Keratinocyte (primary cell): ENCODE data around the gene CHD2. TPM values are rescaled to one million over a fixed set of nuclear protein-coding genes. Genes with fewer than 3 reads are reported as not detected.
A peak's percentile ranks its signal among the peaks of the same experiment; 100 is the strongest.

Experiments
- DNase-seq: peaks from one replicate; pipeline ENCODE4 v3.0.0-alpha.2; 2011; ENCODE audit warnings: low read depth, missing footprints, low spot score
- FAIRE-seq: peaks from 2 replicates; lab custom pipeline; 2011; peaks lifted over from hg19 to GRCh38; lab: Jason Lieb, UNC
- H2AFZ ChIP-seq: 2 replicates; pipeline ENCODE4 v1.6.0; 2012; ENCODE audit warnings: low read length, control low read depth, inconsistent platforms; ENCODE audit not compliant: control insufficient read depth
- H3K27ac ChIP-seq: 2 replicates; pipeline ENCODE4 v1.5.1; 2011; ENCODE audit warnings: low read length; ENCODE audit not compliant: control insufficient read depth, insufficient read depth
- H3K27me3 ChIP-seq: 3 replicates; pipeline ENCODE4 v1.6.0; 2011; ENCODE audit warnings: low read length; ENCODE audit not compliant: control insufficient read depth, insufficient read depth; ENCODE audit errors: extremely low read depth
- H3K36me3 ChIP-seq, 2 experiments: 2 replicates in 1 of 2; 3 replicates in 1 of 2; pipeline ENCODE4 v1.5.1; 2011; ENCODE audit warnings: low read length in 2 of 2, mild to moderate bottlenecking in 1 of 2; ENCODE audit not compliant: control insufficient read depth in 2 of 2, insufficient read depth in 2 of 2; ENCODE audit errors: extremely low read depth in 1 of 2
- H3K4me1 ChIP-seq: 3 replicates; pipeline ENCODE4 v1.5.1; 2011; ENCODE audit warnings: low read length; ENCODE audit not compliant: control insufficient read depth, insufficient read depth; ENCODE audit errors: extremely low read depth
- H3K4me2 ChIP-seq: 3 replicates; pipeline ENCODE4 v1.6.0; 2011; ENCODE audit warnings: low read depth, low read length; ENCODE audit not compliant: control insufficient read depth, insufficient read depth; ENCODE audit errors: extremely low read depth
- H3K4me3 ChIP-seq, 3 experiments: fragments of 200-600 bp in 1 of 3; sonication (generic) in 1 of 3; 2 replicates in 2 of 3; 3 replicates in 1 of 3; pipeline ENCODE4 v1.5.1; 2011 to 2016; ENCODE audit warnings: low read length in 3 of 3, mild to moderate bottlenecking in 3 of 3, control low read depth in 2 of 3, inconsistent platforms in 1 of 3, low read depth in 1 of 3, mixed read lengths in 1 of 3, mixed run types in 1 of 3, moderate library complexity in 1 of 3; ENCODE audit not compliant: control insufficient read depth in 2 of 3, insufficient read depth in 2 of 3; ENCODE audit errors: extremely low read depth in 1 of 3
- H3K79me2 ChIP-seq: 2 replicates; pipeline ENCODE4 v1.6.0; 2012; ENCODE audit warnings: low read length; ENCODE audit not compliant: control insufficient read depth, insufficient read depth
- H3K9ac ChIP-seq: 3 replicates; pipeline ENCODE4 v1.6.0; 2011; ENCODE audit warnings: low read length; ENCODE audit not compliant: control insufficient read depth, insufficient read depth; ENCODE audit errors: extremely low read depth
- H3K9me1 ChIP-seq: 3 replicates; pipeline ENCODE4 v1.6.0; 2011; ENCODE audit warnings: low read length; ENCODE audit not compliant: control insufficient read depth, insufficient read depth; ENCODE audit errors: extremely low read depth
- H3K9me3 ChIP-seq: 2 replicates; pipeline ENCODE4 v1.5.1; 2012; ENCODE audit warnings: low read depth, low read length; ENCODE audit not compliant: control insufficient read depth
- H4K20me1 ChIP-seq: 3 replicates; pipeline ENCODE4 v1.6.0; 2011; ENCODE audit warnings: low read length; ENCODE audit not compliant: control insufficient read depth, insufficient read depth; ENCODE audit errors: extremely low read depth
- EZH2 ChIP-seq: IDR thresholded peaks from one replicate; pipeline ENCODE4 v1.6.1; 2012; ENCODE audit warnings: inconsistent platforms, mild to moderate bottlenecking, low read length, moderate library complexity
- dilution Hi-C: fragments of 300-500 bp; cut with MboI; formaldehyde crosslinking; loops from one replicate; pipeline ENCODE4 v1.7.0; 2020; ENCODE audit warnings: low sequenced_read_pairs; ENCODE audit not compliant: extremely low pct_ligation_motif_present
- polyA plus RNA-seq, 5 experiments: library from polyadenylated mRNA; depleted of rRNA in 3 of 5; stranded (reverse) in 3 of 5; stranded (forward) in 1 of 5; unstranded in 1 of 5; fragments of >200 nt; gene quantifications; 1 replicate in 1 of 5; 2 replicates in 3 of 5; 3 replicates in 1 of 5; pipeline versions ENCODE4 v1.2.1 to v1.2.3, GENCODE V29; 2011 to 2012; ENCODE audit warnings: missing spikeins in 2 of 5, low read depth in 1 of 5, low replicate concordance in 1 of 5
- TF ChIP-seq, protein P1 (sequence below), 3 experiments: IDR thresholded peaks in 1 of 3; conservative IDR thresholded peaks in 1 of 3; optimal IDR thresholded peaks in 1 of 3; 2 replicates in 2 of 3; 3 replicates in 1 of 3; pipeline versions ENCODE3 to v1.5.1; 2011; ENCODE audit warnings: low read length in 3 of 3, mild to moderate bottlenecking in 3 of 3, moderate library complexity in 2 of 3, control low read depth in 1 of 3, inconsistent platforms in 1 of 3; ENCODE audit not compliant: insufficient read depth in 2 of 3; ENCODE audit errors: extremely low read depth in 1 of 3

CHD2 gene
- polyA plus RNA-seq, 1 donor (not counting 4 experiments of a cell fraction or from before 2014, with no cell fraction given): 62.0 TPM

DNA sequence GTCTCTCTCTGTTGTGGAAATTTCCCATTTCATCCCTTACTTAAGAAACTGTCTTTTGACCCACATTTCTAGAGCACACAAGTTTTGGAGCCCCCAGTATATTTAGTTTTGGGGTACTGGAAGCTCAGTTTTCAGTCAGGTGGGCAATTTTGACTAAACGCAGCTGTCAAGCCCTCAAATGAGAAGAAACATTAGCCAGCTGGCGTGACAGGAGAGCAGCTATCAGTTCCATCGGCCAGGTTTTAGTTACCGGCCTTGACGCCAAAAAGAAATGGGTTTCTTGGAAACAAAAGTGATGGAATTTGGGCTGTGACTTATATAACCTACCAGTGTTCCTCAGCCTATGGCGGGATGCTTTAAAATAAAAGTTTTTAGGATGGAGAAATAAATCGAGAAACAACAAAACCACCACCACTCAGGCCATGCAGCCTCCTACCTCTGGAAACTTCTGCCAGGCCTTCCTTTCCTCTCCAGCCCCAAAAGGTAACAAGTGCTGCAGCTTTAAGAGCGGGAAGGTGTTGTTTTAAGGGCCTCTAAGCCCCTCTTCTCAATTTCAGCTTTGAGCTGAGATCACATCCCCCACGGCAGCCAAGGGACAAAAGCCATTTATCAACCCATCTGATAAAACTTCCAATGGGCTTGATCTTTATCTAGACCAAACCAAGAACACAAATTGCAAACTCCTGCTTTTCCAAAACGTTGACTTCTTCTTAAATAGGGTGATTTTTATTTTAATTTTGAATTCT lies 170.6 kb downstream of the CHD2 start:
- FAIRE-seq (peak; percentile 36), DNase-seq (no peak)
- Histone ChIP-seq H3K79me2 (no peaks in the 10 kb centered on the region), H2AFZ (no peak overlapping the region), H3K4me1 (peaks cover 5% of the 10 kb centered on the region), H3K4me3 (no peak overlapping the region), H4K20me1 (no peaks in the 10 kb centered on the region), H3K27me3 (peaks cover 33% of the 10 kb centered on the region), H3K4me2 (no peak overlapping the region), H3K9me3 (no peaks in the 10 kb centered on the region), H3K27ac (no peak overlapping the region), H3K9me1 (no peaks in the 10 kb centered on the region), H3K36me3 (no peaks in the 10 kb centered on the region), H3K9ac (no peak overlapping the region)
- TF ChIP-seq, protein P1, sequence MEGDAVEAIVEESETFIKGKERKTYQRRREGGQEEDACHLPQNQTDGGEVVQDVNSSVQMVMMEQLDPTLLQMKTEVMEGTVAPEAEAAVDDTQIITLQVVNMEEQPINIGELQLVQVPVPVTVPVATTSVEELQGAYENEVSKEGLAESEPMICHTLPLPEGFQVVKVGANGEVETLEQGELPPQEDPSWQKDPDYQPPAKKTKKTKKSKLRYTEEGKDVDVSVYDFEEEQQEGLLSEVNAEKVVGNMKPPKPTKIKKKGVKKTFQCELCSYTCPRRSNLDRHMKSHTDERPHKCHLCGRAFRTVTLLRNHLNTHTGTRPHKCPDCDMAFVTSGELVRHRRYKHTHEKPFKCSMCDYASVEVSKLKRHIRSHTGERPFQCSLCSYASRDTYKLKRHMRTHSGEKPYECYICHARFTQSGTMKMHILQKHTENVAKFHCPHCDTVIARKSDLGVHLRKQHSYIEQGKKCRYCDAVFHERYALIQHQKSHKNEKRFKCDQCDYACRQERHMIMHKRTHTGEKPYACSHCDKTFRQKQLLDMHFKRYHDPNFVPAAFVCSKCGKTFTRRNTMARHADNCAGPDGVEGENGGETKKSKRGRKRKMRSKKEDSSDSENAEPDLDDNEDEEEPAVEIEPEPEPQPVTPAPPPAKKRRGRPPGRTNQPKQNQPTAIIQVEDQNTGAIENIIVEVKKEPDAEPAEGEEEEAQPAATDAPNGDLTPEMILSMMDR (optimal IDR thresholded peaks at IDR 0.05 in 1 of 3, IDR thresholded peaks at IDR 0.05 in 1 of 3, conservative IDR thresholded peaks at IDR 0.05 in 1 of 3; ENCODE audit: extremely low read depth in 1 of 3, insufficient read depth in 2 of 3, low read length in 3 of 3): no peak
- no peak for TF ChIP-seq EZH2
- dilution Hi-C loops: no loop called here

DNA sequence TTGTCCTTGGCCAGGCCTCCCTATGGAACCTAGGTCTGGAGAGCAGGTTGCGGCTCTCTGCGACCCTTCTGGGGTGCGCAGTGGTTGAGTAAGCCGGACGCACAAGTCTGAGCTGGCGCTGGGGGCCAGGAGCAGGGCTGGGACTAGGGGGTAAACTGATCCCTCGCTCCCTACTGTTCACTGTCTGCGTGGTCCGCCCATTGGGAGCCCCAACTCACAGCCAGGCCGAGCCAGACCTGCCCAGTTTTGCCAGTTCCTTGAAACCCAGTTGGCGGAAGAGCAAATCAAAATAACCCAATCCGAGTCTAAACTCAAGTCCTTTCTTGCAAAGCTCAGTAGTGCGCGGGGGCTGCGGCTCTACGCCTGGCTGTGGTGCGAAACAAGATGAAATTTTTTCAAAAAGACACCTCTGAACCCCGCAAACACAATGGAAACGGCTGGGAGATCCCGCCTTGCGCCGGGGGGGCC lies 171.4 kb downstream of the CHD2 start:
- H2AFZ ChIP-seq: peak overlapping the region; percentile 10
- no peaks in the 10 kb centered on the region for H3K9me1 ChIP-seq
- no peak for DNase-seq
- peak overlapping the region; percentile 59 for H3K9ac ChIP-seq
- peak overlapping the region; percentile 83 for H3K4me2 ChIP-seq
- FAIRE-seq: no peak
- peaks cover 5% of the 10 kb centered on the region for H3K4me1 ChIP-seq
- no peaks in the 10 kb centered on the region for H3K9me3 ChIP-seq
- H3K36me3 ChIP-seq: no peaks in the 10 kb centered on the region
- peaks cover 34% of the 10 kb centered on the region for H3K27me3 ChIP-seq
- no peaks in the 10 kb centered on the region for H3K79me2 ChIP-seq
- no peak overlapping the region for H3K27ac ChIP-seq
- no peaks in the 10 kb centered on the region for H4K20me1 ChIP-seq
- dilution Hi-C loops: no loop called here
- TF ChIP-seq EZH2: no peak
- TF ChIP-seq, protein P1 (optimal IDR thresholded peaks at IDR 0.05 in 1 of 3, IDR thresholded peaks at IDR 0.05 in 1 of 3, conservative IDR thresholded peaks at IDR 0.05 in 1 of 3; ENCODE audit: extremely low read depth in 1 of 3, insufficient read depth in 2 of 3, low read length in 3 of 3): no peak
- peak overlapping the region; percentile 1 to 67 (median 64) for H3K4me3 ChIP-seq
